Mucosa of gallbladder (tissue), 1 donor: ENCODE results near the gene CNTN1. TPM values are rescaled to one million over a fixed set of nuclear protein-coding genes. Genes with fewer than 3 reads are reported as not detected.
"Not testable (repeated sequence)": the region's sequence is repeated elsewhere in the genome, so short reads cannot be mapped to it uniquely, and the experiment has no call there.

Source experiments
- DNase-seq: peaks from one replicate; pipeline ENCODE4 v3.0.0-alpha.2; 2020; ENCODE audit warnings: low spot score
- total RNA-seq: library from RNA; stranded (reverse); gene quantifications from one replicate; pipeline ENCODE4 v1.2.1, GENCODE V29; 2021
- donor health status: DM: no; HTN: no; CAD: no.

The CNTN1 gene
- total RNA-seq, 1 donor from 2014 or later, result 38.6 TPM

DNA sequence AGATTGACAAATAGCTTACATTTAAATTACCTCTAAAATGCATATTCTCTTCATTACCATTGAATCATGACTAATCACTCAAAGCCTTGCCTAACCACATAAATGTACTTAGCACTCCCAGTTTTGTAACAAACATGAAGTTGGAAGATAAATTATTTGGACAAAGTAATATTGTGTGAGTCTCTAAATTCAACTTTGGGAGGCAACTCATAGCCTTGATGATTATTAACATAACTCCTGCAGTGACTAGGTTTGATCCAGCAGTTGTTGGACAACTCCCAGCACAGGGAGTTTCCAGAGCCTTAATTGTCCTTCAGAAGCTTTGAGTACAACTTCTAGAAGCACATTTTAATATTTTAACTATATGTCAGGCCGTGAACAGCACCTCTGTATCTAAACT lies 342.4 kb downstream of the CNTN1 start:
- DNase-seq, result no peak

DNA sequence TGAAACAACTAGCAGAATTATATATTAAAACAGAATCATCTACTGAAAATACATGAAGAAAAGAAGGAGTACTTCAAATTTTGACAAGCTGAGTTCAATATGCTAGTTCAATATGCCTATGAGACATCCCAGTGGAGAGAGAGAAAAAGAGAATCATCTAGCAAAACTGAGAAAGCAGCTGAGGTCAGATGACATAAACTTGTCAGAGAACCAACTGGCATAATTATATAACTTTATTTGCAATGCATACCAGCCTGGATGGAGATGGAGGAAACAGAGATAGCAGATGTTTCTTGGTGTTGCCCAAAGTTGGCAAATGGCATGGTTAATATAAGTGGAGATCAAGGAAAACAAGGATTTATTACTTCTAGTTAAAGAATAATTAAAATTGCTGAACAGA lies 347.2 kb downstream of the CNTN1 start:
- DNase-seq, result no peak

GRCh38 chr12:41045509-41045908 lies 353.3 kb downstream of the CNTN1 start:
- no peak for DNase-seq

GRCh38 chr12:41049033-41049432 lies 356.8 kb downstream of the CNTN1 start:
- no peak for DNase-seq

- no peak for DNase-seq
Observed at GRCh38 chr12:41051954-41052353, 359.7 kb downstream of the CNTN1 start.

DNA sequence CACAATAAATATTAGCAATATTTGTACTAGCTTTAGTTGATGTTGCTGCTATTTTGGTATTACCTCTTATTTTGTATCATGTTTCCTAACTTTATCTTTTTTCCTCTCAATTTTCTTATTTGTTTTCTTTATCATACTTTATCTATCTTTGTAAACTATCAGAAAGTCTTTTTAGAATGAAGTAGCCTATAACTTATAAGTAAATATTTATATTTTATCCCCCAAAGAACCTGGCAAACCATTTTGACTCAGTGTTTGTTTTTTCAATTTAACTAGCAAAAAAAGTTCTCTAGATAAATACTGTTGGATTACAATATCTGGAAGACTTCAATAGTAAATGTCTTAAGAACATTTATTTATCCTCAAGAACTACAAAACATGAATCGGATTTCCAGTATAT lies 360.2 kb downstream of the CNTN1 start:
- DNase-seq, result no peak

GRCh38 chr12:41053046-41053445 lies 360.8 kb downstream of the CNTN1 start:
- DNase-seq, result no peak

DNA sequence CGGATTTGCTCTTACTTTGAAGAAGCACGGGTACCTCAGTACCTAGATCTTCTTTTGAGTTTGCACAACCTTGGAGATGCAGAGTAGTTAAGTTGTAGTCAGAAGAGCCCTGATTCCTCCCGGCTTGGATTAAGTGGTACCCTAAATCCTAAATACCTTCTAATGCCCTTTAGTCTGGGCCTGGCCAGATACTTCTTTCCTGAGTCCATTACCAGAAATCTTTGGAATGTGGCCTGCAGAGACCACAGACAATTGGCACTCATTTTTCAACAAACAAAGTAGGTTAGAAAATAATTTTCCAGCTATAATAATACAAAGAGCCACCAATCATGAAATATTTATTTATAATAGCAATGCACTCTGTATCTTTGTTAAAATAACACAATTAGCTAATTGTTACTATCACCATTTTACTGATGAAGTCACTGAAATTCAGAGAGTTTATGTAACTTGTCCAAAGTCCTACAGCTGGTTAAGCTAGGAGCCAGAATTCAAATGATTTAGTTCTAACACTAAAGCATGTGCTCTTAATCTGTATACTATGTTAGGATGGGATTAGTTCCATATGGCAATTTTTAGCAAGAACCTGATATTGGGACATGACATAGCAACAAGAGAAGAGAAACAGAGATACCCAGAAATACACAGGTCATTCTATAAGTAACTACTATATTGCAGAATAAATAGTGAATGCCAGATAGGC lies 363.8 kb downstream of the CNTN1 start:
- no peak for DNase-seq

DNA sequence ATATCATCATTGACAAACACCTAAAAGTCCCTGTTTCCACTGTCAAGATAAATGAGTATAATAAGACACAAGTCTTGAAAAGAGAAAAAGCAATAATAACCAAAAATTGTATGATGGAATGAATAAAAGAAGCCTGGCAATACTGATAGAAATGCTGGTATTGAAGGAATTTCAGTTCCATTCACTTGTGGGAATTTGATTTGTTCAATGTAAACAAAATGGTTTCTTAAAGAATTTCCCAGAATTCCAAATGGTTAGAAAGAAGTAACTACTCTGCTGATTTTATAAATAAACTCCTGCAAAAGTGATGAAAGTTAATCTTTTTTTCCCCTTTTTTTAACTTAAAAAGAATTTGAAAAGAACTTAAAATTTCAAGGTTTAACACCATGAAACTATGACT lies 366.0 kb downstream of the CNTN1 start:
- no peak for DNase-seq

- DNase-seq, result no peak
Observed at GRCh38 chr12:41061192-41061591, 369.0 kb downstream of the CNTN1 start.

GRCh38 chr12:41064411-41064810 lies 372.2 kb downstream of the CNTN1 start:
- DNase-seq, result no peak

- no peak for DNase-seq
Observed at GRCh38 chr12:41067941-41068645, 375.9 kb downstream of the CNTN1 start.

DNA sequence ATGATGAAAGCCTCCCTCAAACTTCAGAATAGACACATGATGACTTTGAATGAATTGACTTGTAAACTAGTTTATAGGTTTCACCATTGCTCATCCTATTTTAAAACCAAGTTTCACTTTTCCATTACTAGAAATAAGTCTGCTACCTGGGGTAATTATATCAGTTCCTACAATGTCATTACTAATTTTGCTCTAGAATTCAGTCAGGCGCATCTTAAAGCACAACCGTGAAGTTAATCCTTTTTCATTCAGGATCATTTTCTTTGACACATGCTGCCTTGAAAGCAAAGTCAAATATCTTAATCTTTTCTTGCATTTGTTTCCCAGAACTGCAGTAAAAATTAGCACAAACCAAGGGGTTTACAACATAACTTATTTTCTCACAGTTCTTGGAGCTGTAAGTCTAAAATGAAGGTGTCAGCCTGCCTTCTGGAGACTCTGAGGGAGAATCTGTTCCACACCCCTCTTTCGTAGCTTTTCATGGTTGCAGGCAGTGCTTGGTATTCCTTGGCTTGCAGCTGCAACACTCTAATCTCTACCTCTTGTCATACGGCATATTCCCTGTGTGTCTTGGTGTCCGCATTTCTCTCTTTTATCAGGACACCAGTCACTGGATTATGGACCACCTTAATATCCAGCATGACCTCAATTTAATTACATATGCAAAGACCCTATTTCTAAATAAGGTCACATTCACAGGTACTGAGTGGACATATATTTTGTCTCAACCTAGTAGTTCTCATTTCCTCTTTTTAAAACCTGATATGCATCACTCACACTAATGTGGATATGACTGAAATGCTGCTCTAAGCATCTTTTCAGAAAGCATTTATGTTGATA lies 381.6 kb downstream of the CNTN1 start:
- DNase-seq, result no peak

GRCh38 chr12:41074473-41074769 lies 382.2 kb downstream of the CNTN1 start:
- no peak for DNase-seq

- DNase-seq, result no peak
Observed at GRCh38 chr12:41076114-41076513, 383.9 kb downstream of the CNTN1 start.

GRCh38 chr12:41081241-41081640 lies 389.0 kb downstream of the CNTN1 start:
- DNase-seq, result not testable (repeated sequence)

DNA sequence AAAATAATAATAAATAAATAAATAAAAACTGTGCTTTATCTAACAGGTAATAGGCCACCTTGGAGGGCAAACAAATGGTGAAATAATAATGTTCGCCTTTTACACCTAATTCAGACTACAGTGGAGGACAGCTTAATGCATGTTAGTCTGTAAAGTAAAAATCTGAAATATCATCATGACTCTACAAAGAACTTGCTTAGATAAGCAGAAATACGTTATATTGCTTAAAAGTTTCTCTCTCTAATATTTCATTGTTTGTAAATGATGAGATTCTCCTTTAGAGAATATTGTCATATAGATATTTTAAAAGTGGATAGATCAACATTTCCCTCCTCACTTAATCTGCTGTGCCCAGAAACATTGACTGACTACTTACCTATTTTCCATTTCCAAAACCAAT lies 397.2 kb downstream of the CNTN1 start:
- no peak for DNase-seq

DNA sequence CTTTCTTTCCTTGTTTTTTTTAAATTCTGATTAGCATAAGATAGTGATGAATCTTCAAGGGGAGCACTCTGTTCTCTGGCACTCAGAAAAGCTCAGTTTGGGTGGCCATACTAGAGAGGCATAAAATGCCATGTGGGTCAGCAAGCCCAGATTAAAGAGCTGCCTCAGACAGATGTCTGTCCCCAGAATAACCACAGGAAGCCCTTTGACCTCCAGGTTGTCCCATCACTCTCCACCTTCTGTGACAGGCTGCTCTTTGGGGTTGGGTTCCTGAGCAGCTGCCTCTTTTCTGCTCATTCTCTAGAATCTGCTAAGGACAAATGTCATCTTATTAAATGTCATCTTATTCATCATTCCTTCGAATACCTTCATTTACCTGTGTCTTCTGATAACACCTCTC lies 399.9 kb downstream of the CNTN1 start:
- DNase-seq, result no peak

DNA sequence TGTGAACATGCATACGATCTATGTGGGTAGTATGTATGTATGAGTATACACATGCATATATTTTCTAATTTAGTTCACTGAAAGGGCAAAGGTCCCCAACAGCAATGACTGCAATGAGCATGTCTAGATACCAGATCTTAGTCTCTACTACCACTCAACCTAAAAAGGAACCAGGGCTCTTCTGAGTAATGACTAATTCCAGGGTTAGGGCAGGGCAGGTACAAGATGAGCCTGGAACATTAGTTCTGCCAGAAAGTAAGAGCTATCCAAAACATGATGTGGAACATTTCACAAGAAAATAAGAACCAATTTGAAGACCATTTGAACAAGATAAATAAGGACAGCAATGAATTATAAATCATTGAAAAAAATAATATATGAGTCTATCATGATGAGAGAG lies 404.6 kb downstream of the CNTN1 start:
- DNase-seq, result no peak

GRCh38 chr12:41100572-41100971 lies 408.3 kb downstream of the CNTN1 start:
- DNase-seq, result no peak

DNA sequence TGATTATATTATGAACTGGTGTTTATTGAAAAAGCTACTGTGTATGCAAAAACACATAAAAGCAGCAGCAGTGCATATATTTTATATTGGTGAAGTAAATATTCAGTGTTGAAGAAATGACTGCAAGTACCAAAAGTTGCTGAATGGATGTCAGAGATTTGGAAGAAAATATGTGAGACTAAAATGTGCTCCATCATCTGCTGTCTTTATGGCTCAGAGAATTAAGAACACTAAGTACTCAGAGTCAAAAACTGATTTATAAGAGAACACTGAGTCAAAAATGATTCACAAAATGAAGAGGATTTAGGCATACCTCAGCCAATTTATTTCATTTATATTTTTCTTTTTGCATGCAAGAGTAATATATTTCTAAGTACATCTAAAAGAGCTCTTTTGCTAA lies 409.6 kb downstream of the CNTN1 start:
- no peak for DNase-seq

- no peak for DNase-seq
Observed at GRCh38 chr12:41103614-41104013, 411.4 kb downstream of the CNTN1 start.

GRCh38 chr12:41106315-41106714 lies 414.1 kb downstream of the CNTN1 start:
- DNase-seq, result no peak
